BLaER1 treated with 17β-estradiol and CSF1 and Interleukin-3, amounts not matched to agents 10 nM and 100 nM (cell line): Measurements from ENCODE around the gene CSF3R.

ENCODE experiments used
- H3K27ac ChIP-seq, 11 experiments: shearing (Covaris generic); formaldehyde crosslinking; 2 replicates each; pipeline ENCODE4 v1.8.1; 2022
- H3K27me3 ChIP-seq, 11 experiments: shearing (Covaris generic); formaldehyde crosslinking; 2 replicates each; pipeline ENCODE4 v1.8.1; 2022
- H3K36me3 ChIP-seq, 11 experiments: shearing (Covaris generic); formaldehyde crosslinking; 2 replicates each; pipeline ENCODE4 v1.8.1; 2022
- H3K4me1 ChIP-seq, 10 experiments: shearing (Covaris generic); formaldehyde crosslinking; 2 replicates each; pipeline ENCODE4 v1.8.1; 2022
- H3K4me2 ChIP-seq, 11 experiments: shearing (Covaris generic); formaldehyde crosslinking; 2 replicates each; pipeline ENCODE4 v1.8.1; 2022
- H3K4me3 ChIP-seq, 10 experiments: shearing (Covaris generic); formaldehyde crosslinking; 2 replicates each; pipeline ENCODE4 v1.8.1; 2022
- H3K9ac ChIP-seq, 11 experiments: shearing (Covaris generic); formaldehyde crosslinking; 2 replicates each; pipeline ENCODE4 v1.8.1; 2022
- H3K9me3 ChIP-seq, 11 experiments: shearing (Covaris generic); formaldehyde crosslinking; replicated peaks in 1 of 11; 2 replicates each; pipeline ENCODE4 v1.8.1; 2022
- H4K20me1 ChIP-seq, 11 experiments: shearing (Covaris generic); formaldehyde crosslinking; 2 replicates each; pipeline ENCODE4 v1.8.1; 2022
- Cebpa-rat ChIP-seq, 11 experiments: shearing (Covaris generic); IDR thresholded peaks; 2 replicates each; pipeline ENCODE4 v1.8.1; 2022

CSF3R gene

GRCh38 chr1:36467700-36468455 is 14.8 kb downstream of the CSF3R start:
- H4K20me1 ChIP-seq = no peaks in the 10 kb centered on the region
- H3K9me3 ChIP-seq = peaks cover 0 to 5% (median 0%) of the 10 kb centered on the region in 11 experiments; a peak in 2 of 22 replicates
- H3K36me3 ChIP-seq = no peaks in the 10 kb centered on the region
- H3K9ac ChIP-seq = no peak overlapping the region
- no peaks in the 10 kb centered on the region for H3K27me3 ChIP-seq
- TF ChIP-seq Cebpa-rat (IDR thresholded peaks at IDR 0.05) = no peak
- H3K4me3 ChIP-seq = no peak overlapping the region
- H3K27ac ChIP-seq = no peak overlapping the region
- H3K4me2 ChIP-seq = no peak overlapping the region
- H3K4me1 ChIP-seq = peaks cover 19 to 32% (median 28%) of the 10 kb centered on the region in 10 experiments

GRCh38 chr1:36467027-36467410 is 15.7 kb downstream of the CSF3R start:
- Histone ChIP-seq H3K4me1 (peaks cover 21 to 41% (median 37%) of the 10 kb centered on the region in 10 experiments), H4K20me1 (peaks cover 0 to 2% (median 0%) of the 10 kb centered on the region in 11 experiments; a peak in 1 of 22 replicates), H3K4me2 (no peak overlapping the region), H3K36me3 (peaks cover 0 to 7% (median 6%) of the 10 kb centered on the region in 11 experiments; a peak in 18 of 22 replicates), H3K27me3 (no peaks in the 10 kb centered on the region), H3K27ac (no peak overlapping the region), H3K9ac (no peak overlapping the region), H3K9me3 (peaks cover 0 to 5% (median 0%) of the 10 kb centered on the region in 11 experiments; a peak in 2 of 22 replicates), H3K4me3 (no peak overlapping the region)
- TF ChIP-seq Cebpa-rat (IDR thresholded peaks at IDR 0.05) = no peak

GRCh38 chr1:36466370-36467026 is 16.2 kb downstream of the CSF3R start:
- Histone ChIP-seq H3K27me3 (no peaks in the 10 kb centered on the region), H3K27ac (peak overlapping the region in 2 of 11 experiments; percentile 13 to 28; a peak in 1 of 22 replicates), H3K4me3 (no peak overlapping the region), H3K36me3 (peaks cover 5 to 13% (median 11%) of the 10 kb centered on the region in 11 experiments; a peak in 20 of 22 replicates), H3K4me2 (peak overlapping the region in 6 of 11 experiments; percentile 4 to 99 (median 46); a peak in 6 of 22 replicates), H3K9ac (no peak overlapping the region), H3K9me3 (peaks cover 0 to 5% (median 0%) of the 10 kb centered on the region in 11 experiments; a peak in 2 of 22 replicates), H4K20me1 (peaks cover 0 to 7% (median 0%) of the 10 kb centered on the region in 11 experiments; a peak in 2 of 22 replicates), H3K4me1 (peaks cover 21 to 46% (median 42%) of the 10 kb centered on the region in 10 experiments)
- no peak for TF ChIP-seq Cebpa-rat (IDR thresholded peaks at IDR 0.05)

GRCh38 chr1:36465731-36466369 is 16.9 kb downstream of the CSF3R start:
- Histone ChIP-seq H3K36me3 (peaks cover 11 to 19% (median 18%) of the 10 kb centered on the region in 11 experiments), H4K20me1 (peaks cover 0 to 13% (median 0%) of the 10 kb centered on the region in 11 experiments; a peak in 4 of 22 replicates), H3K4me2 (peak overlapping the region in 10 of 11 experiments; percentile 4 to 99 (median 68); a peak in 13 of 22 replicates), H3K9me3 (peaks cover 0 to 5% (median 0%) of the 10 kb centered on the region in 11 experiments; a peak in 2 of 22 replicates), H3K9ac (no peak overlapping the region), H3K27me3 (peaks cover 0 to 2% (median 0%) of the 10 kb centered on the region in 11 experiments; a peak in 1 of 22 replicates), H3K4me1 (peaks cover 21 to 52% (median 49%) of the 10 kb centered on the region in 10 experiments), H3K4me3 (no peak overlapping the region), H3K27ac (peak overlapping the region in 2 of 11 experiments; percentile 13 to 28; a peak in 3 of 22 replicates)
- TF ChIP-seq Cebpa-rat (IDR thresholded peaks at IDR 0.05) = no peak

GRCh38 chr1:36464605-36465393 is 17.9 kb downstream of the CSF3R start:
- H3K4me2 ChIP-seq = peak overlapping the region; percentile 57 to 99 (median 96)
- H3K9ac ChIP-seq = peak overlapping the region; percentile 80 to 92 (median 86)
- peaks cover 0 to 13% (median 0%) of the 10 kb centered on the region in 11 experiments; a peak in 3 of 22 replicates for H3K27me3 ChIP-seq
- peaks cover 0 to 5% (median 0%) of the 10 kb centered on the region in 11 experiments; a peak in 2 of 22 replicates for H3K9me3 ChIP-seq
- H3K36me3 ChIP-seq = peaks cover 19 to 30% (median 28%) of the 10 kb centered on the region in 11 experiments
- peaks cover 0 to 22% (median 0%) of the 10 kb centered on the region in 11 experiments; a peak in 6 of 22 replicates for H4K20me1 ChIP-seq
- no peak for TF ChIP-seq Cebpa-rat (IDR thresholded peaks at IDR 0.05)
- peak overlapping the region; percentile 76 to 95 (median 90) for H3K4me3 ChIP-seq
- H3K4me1 ChIP-seq = peaks cover 21 to 63% (median 59%) of the 10 kb centered on the region in 10 experiments
- peak overlapping the region; percentile 81 to 92 (median 87) for H3K27ac ChIP-seq

- TF ChIP-seq Cebpa-rat (IDR thresholded peaks at IDR 0.05) = peak; percentile 44 to 95 (median 87); a peak in 20 of 22 replicates
- peak within 1 kb of the TSS; percentile 80 to 92 (median 86) for H3K9ac ChIP-seq
- peaks cover 0 to 30% (median 3%) of the 10 kb centered on the region in 11 experiments; a peak in 9 of 22 replicates for H4K20me1 ChIP-seq
- H3K9me3 ChIP-seq = peaks cover 0 to 5% (median 0%) of the 10 kb centered on the region in 11 experiments; a peak in 2 of 22 replicates
- peaks cover 19 to 38% (median 32%) of the 10 kb centered on the region in 11 experiments for H3K36me3 ChIP-seq
- H3K4me2 ChIP-seq = peak within 1 kb of the TSS; percentile 92 to 99 (median 98)
- peak within 1 kb of the TSS; percentile 81 to 92 (median 87) for H3K27ac ChIP-seq
- peaks cover 0 to 15% (median 0%) of the 10 kb centered on the region in 11 experiments; a peak in 3 of 22 replicates for H3K27me3 ChIP-seq
- peaks cover 25 to 71% (median 67%) of the 10 kb centered on the region in 10 experiments for H3K4me1 ChIP-seq
- H3K4me3 ChIP-seq = peak within 1 kb of the TSS; percentile 76 to 95 (median 90)
These were observed 18.7 kb downstream of the CSF3R start, which contains the start of gene MRPS15 for GRCh38 chr1:36463803-36464604. Gene MRPS15, minus strand, starts transcription at chr1:36464384. Its CDS starts 109 bp downstream, at chr1:36464275.

- peaks cover 31 to 76% (median 73%) of the 10 kb centered on the region in 10 experiments for H3K4me1 ChIP-seq
- H3K36me3 ChIP-seq = peaks cover 19 to 38% (median 32%) of the 10 kb centered on the region in 11 experiments
- peak overlapping the region; percentile 80 to 92 (median 86) for H3K9ac ChIP-seq
- peak overlapping the region; percentile 76 to 95 (median 90) for H3K4me3 ChIP-seq
- peak overlapping the region; percentile 92 to 99 (median 98) for H3K4me2 ChIP-seq
- H3K27ac ChIP-seq = peak overlapping the region; percentile 81 to 92 (median 87); a peak in 21 of 22 replicates
- H4K20me1 ChIP-seq = peaks cover 0 to 36% (median 9%) of the 10 kb centered on the region in 11 experiments; a peak in 15 of 22 replicates
- H3K9me3 ChIP-seq = peaks cover 0 to 5% (median 0%) of the 10 kb centered on the region in 11 experiments; a peak in 2 of 22 replicates
- TF ChIP-seq Cebpa-rat (IDR thresholded peaks at IDR 0.05) = no peak
- H3K27me3 ChIP-seq = peaks cover 0 to 15% (median 0%) of the 10 kb centered on the region in 11 experiments; a peak in 3 of 22 replicates
These were observed 19.3 kb downstream of the CSF3R start for GRCh38 chr1:36463463-36463802.
